ENCODE results near the gene USP10.
A peak's percentile ranks its signal among the peaks of the same experiment; 100 is the strongest.

The USP10 gene

GRCh38 chr16:84811529-84811928, 111.7 kb downstream of the USP10 start:
- H3K14ac ChIP-seq (ENCODE audit: low read length): no peak overlapping the region
- no peaks in the 10 kb centered on the region for H3K79me2 ChIP-seq (ENCODE audit: control insufficient read depth, insufficient read depth, low read length, poor library complexity)
- DNase-seq: no peak
- H3K23ac ChIP-seq (ENCODE audit: low read length): no peak overlapping the region
- H4K91ac ChIP-seq (ENCODE audit: low read depth, low read length): no peak overlapping the region
- no peak overlapping the region for H4K12ac ChIP-seq (ENCODE audit: low read depth, low read length)
- no peak overlapping the region for H4K8ac ChIP-seq (ENCODE audit: low read depth, low read length)
- no peak overlapping the region for H3K4ac ChIP-seq (ENCODE audit: low read depth, low read length)
- no peak overlapping the region for H2BK120ac ChIP-seq (ENCODE audit: insufficient read depth, low read length, poor library complexity)
- no peak overlapping the region for H3K4me3 ChIP-seq (ENCODE audit: low read depth, low read length)
- H2BK12ac ChIP-seq (ENCODE audit: low read length): no peak overlapping the region
- H3K27me3 ChIP-seq (ENCODE audit: insufficient read depth, low read length): no peaks in the 10 kb centered on the region
- H2AFZ ChIP-seq (ENCODE audit: insufficient read depth, low read length, poor library complexity): no peak overlapping the region
- no peaks in the 10 kb centered on the region for H3K36me3 ChIP-seq (ENCODE audit: control insufficient read depth in 1 of 2, insufficient read depth in 2 of 2, low read length in 2 of 2)
- H3K4me1 ChIP-seq (ENCODE audit: control insufficient read depth in 1 of 2, insufficient read depth in 2 of 2, low read length in 2 of 2): peaks cover 5 to 8% of the 10 kb centered on the region in 2 experiments
- no peak overlapping the region for H2BK5ac ChIP-seq (ENCODE audit: low read depth, low read length, poor library complexity)
- H3K18ac ChIP-seq (ENCODE audit: low read length): no peak overlapping the region
- no peak overlapping the region for H3K4me2 ChIP-seq (ENCODE audit: low read length)
- H3K79me1 ChIP-seq (ENCODE audit: low read length): peaks cover 7% of the 10 kb centered on the region
- no peak overlapping the region for H2AK5ac ChIP-seq (ENCODE audit: low read length)
- H3K9ac ChIP-seq (ENCODE audit: low read length): no peak overlapping the region
- H3K9me3 ChIP-seq (ENCODE audit: insufficient read depth, low read depth, low read length): peaks cover 9% of the 10 kb centered on the region
- no peak overlapping the region for H3K27ac ChIP-seq (ENCODE audit: low read depth, low read length)
- no CpG with 5 or more reads among the region's 2 CpGs for WGBS (ENCODE audit: extremely low coverage, insufficient coverage, insufficient read length)

DNA sequence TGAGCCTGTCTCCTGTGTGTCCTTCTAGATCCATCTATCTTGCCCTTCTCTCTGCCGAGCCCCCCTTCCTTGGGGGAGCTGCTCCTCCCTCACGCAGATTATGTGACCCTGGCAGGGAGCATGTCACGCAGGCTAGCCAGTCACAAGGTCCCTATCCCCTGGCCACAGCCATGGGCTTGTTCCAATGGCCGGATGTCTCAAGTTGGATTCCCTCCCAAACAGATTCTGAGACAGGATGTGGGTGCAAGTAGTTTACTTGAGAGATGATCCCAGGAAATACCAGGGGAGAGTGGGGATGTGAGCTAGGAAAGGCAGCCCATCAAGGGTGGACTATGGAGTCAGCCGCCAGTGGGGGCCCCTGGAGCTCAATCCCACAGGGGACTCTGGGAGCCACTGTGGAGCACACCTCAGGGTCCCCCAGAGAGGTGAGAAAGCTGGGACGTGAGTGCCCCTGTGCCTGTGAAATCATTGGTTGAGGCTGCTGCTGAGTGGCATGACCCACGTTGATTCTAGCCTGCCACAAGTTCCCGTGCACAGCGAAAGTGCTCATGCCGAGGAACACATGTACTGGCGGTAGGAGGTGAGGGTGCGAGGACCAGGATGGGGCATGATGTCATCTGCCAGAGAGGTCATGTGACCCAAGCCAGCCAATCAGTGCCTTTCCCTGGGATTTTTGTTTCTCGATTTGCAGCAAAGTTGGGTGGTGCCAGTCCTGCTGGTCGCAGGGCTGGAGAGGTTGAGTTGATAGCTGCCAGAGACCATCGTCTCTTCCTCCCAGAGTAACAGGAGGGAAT, 113.5 kb downstream of the USP10 start:
- Histone ChIP-seq H4K8ac (ENCODE audit: low read depth, low read length) (no peak overlapping the region), H3K79me2 (ENCODE audit: control insufficient read depth, insufficient read depth, low read length, poor library complexity) (no peaks in the 10 kb centered on the region), H3K14ac (ENCODE audit: low read length) (no peak overlapping the region), H2BK5ac (ENCODE audit: low read depth, low read length, poor library complexity) (no peak overlapping the region), H2BK120ac (ENCODE audit: insufficient read depth, low read length, poor library complexity) (no peak overlapping the region), H3K9me3 (ENCODE audit: insufficient read depth, low read depth, low read length) (peaks cover 6% of the 10 kb centered on the region), H2AK5ac (ENCODE audit: low read length) (peak overlapping the region; percentile 31), H3K4me3 (ENCODE audit: low read depth, low read length) (peak overlapping the region; percentile 20), H3K4me2 (ENCODE audit: low read length) (no peak overlapping the region), H3K4me1 (ENCODE audit: control insufficient read depth in 1 of 2, insufficient read depth in 2 of 2, low read length in 2 of 2) (no peaks in the 10 kb centered on the region), H3K27ac (ENCODE audit: low read depth, low read length) (no peak overlapping the region), H4K12ac (ENCODE audit: low read depth, low read length) (no peak overlapping the region), H2BK12ac (ENCODE audit: low read length) (no peak overlapping the region), H4K91ac (ENCODE audit: low read depth, low read length) (no peak overlapping the region), H3K36me3 (ENCODE audit: control insufficient read depth in 1 of 2, insufficient read depth in 2 of 2, low read length in 2 of 2) (no peaks in the 10 kb centered on the region), H3K79me1 (ENCODE audit: low read length) (no peaks in the 10 kb centered on the region), H3K18ac (ENCODE audit: low read length) (no peak overlapping the region), H3K4ac (ENCODE audit: low read depth, low read length) (no peak overlapping the region), H3K9ac (ENCODE audit: low read length) (no peak overlapping the region), H2AFZ (ENCODE audit: insufficient read depth, low read length, poor library complexity) (no peak overlapping the region), H3K27me3 (ENCODE audit: insufficient read depth, low read length) (no peaks in the 10 kb centered on the region), H3K23ac (ENCODE audit: low read length) (no peak overlapping the region)
- no peak for DNase-seq
- no CpG with 5 or more reads among the region's 15 CpGs for WGBS (ENCODE audit: extremely low coverage, insufficient coverage, insufficient read length)

DNA sequence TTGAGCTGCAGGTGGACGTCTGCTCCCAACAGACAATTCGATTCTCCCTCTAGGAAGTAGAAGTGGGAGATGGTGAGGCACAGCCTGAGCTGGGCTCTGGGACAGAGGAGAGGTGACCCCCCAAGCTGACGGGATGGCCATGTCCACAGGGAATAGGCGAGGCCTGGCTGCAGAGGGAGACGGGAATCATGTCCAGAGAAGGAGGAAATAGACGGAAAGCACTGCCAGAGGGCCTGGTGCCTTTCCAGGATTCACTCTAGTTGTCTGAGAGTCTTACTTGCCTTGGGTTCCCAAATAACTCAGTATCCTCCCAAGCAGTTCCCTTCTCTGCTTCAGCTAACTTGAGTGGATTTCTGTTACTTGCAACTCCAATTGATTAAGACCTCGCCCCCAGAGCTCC, 115.7 kb downstream of the USP10 start:
- Histone ChIP-seq H4K12ac (ENCODE audit: low read depth, low read length) (no peak overlapping the region), H3K27me3 (ENCODE audit: insufficient read depth, low read length) (no peaks in the 10 kb centered on the region), H2BK120ac (ENCODE audit: insufficient read depth, low read length, poor library complexity) (no peak overlapping the region), H3K18ac (ENCODE audit: low read length) (no peak overlapping the region), H3K36me3 (ENCODE audit: control insufficient read depth in 1 of 2, insufficient read depth in 2 of 2, low read length in 2 of 2) (no peaks in the 10 kb centered on the region), H3K27ac (ENCODE audit: low read depth, low read length) (no peak overlapping the region), H3K4me1 (ENCODE audit: control insufficient read depth in 1 of 2, insufficient read depth in 2 of 2, low read length in 2 of 2) (peaks cover 4 to 16% of the 10 kb centered on the region in 2 experiments), H3K23ac (ENCODE audit: low read length) (no peak overlapping the region), H3K4me2 (ENCODE audit: low read length) (no peak overlapping the region), H2AK5ac (ENCODE audit: low read length) (no peak overlapping the region), H2BK12ac (ENCODE audit: low read length) (no peak overlapping the region), H3K9ac (ENCODE audit: low read length) (no peak overlapping the region), H2AFZ (ENCODE audit: insufficient read depth, low read length, poor library complexity) (no peak overlapping the region), H3K4ac (ENCODE audit: low read depth, low read length) (no peak overlapping the region), H4K8ac (ENCODE audit: low read depth, low read length) (no peak overlapping the region), H3K4me3 (ENCODE audit: low read depth, low read length) (no peak overlapping the region), H3K14ac (ENCODE audit: low read length) (no peak overlapping the region), H3K79me2 (ENCODE audit: control insufficient read depth, insufficient read depth, low read length, poor library complexity) (peaks cover 2% of the 10 kb centered on the region), H3K79me1 (ENCODE audit: low read length) (peaks cover 8% of the 10 kb centered on the region), H3K9me3 (ENCODE audit: insufficient read depth, low read depth, low read length) (peaks cover 6% of the 10 kb centered on the region), H4K91ac (ENCODE audit: low read depth, low read length) (no peak overlapping the region), H2BK5ac (ENCODE audit: low read depth, low read length, poor library complexity) (no peak overlapping the region)
- DNase-seq: no peak
- WGBS (ENCODE audit: extremely low coverage, insufficient coverage, insufficient read length): no CpG with 5 or more reads among the region's 7 CpGs

DNA sequence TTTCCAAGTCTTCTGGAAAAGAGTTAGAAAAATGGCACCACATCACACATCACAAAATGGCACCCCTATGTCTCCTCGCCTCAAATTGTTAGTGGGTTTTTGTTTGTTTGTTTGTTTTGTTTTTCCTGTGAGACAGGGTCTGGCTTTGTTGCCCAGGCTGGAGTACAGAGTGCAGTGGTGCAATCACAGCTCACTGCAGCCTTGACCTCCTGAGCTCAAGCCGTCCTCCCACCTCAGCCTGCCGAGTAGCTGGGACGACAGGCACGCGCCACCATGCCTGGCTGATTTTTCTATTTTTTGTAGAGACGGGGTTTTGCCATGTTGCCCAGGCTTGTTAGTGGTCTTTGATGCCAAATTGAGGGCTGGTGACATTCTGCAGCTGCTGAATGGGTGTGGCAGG, 116.2 kb downstream of the USP10 start:
- no peak overlapping the region for H3K4me2 ChIP-seq (ENCODE audit: low read length)
- DNase-seq: no peak
- no peak overlapping the region for H2BK12ac ChIP-seq (ENCODE audit: low read length)
- no peak overlapping the region for H3K4me3 ChIP-seq (ENCODE audit: low read depth, low read length)
- no CpG with 5 or more reads among the region's 7 CpGs for WGBS (ENCODE audit: extremely low coverage, insufficient coverage, insufficient read length)
- H3K27ac ChIP-seq (ENCODE audit: low read depth, low read length): no peak overlapping the region
- peaks cover 10% of the 10 kb centered on the region for H3K79me1 ChIP-seq (ENCODE audit: low read length)
- H2AK5ac ChIP-seq (ENCODE audit: low read length): no peak overlapping the region
- H3K36me3 ChIP-seq (ENCODE audit: control insufficient read depth in 1 of 2, insufficient read depth in 2 of 2, low read length in 2 of 2): no peaks in the 10 kb centered on the region
- peaks cover 6% of the 10 kb centered on the region for H3K9me3 ChIP-seq (ENCODE audit: insufficient read depth, low read depth, low read length)
- no peak overlapping the region for H3K23ac ChIP-seq (ENCODE audit: low read length)
- no peak overlapping the region for H4K8ac ChIP-seq (ENCODE audit: low read depth, low read length)
- no peak overlapping the region for H4K12ac ChIP-seq (ENCODE audit: low read depth, low read length)
- peaks cover 3% of the 10 kb centered on the region for H3K79me2 ChIP-seq (ENCODE audit: control insufficient read depth, insufficient read depth, low read length, poor library complexity)
- H2BK120ac ChIP-seq (ENCODE audit: insufficient read depth, low read length, poor library complexity): no peak overlapping the region
- no peak overlapping the region for H3K18ac ChIP-seq (ENCODE audit: low read length)
- no peak overlapping the region for H3K14ac ChIP-seq (ENCODE audit: low read length)
- H2AFZ ChIP-seq (ENCODE audit: insufficient read depth, low read length, poor library complexity): no peak overlapping the region
- H3K4ac ChIP-seq (ENCODE audit: low read depth, low read length): no peak overlapping the region
- H2BK5ac ChIP-seq (ENCODE audit: low read depth, low read length, poor library complexity): no peak overlapping the region
- H3K27me3 ChIP-seq (ENCODE audit: insufficient read depth, low read length): no peaks in the 10 kb centered on the region
- peaks cover 7 to 21% of the 10 kb centered on the region in 2 experiments for H3K4me1 ChIP-seq (ENCODE audit: control insufficient read depth in 1 of 2, insufficient read depth in 2 of 2, low read length in 2 of 2)
- H4K91ac ChIP-seq (ENCODE audit: low read depth, low read length): no peak overlapping the region
- no peak overlapping the region for H3K9ac ChIP-seq (ENCODE audit: low read length)

Measured in trophoblast cell (in vitro differentiated cells and primary cell).